RKO (cell line): ENCODE measurements around the gene UBAP1.
"Not testable (repeated sequence)": the region's sequence is repeated elsewhere in the genome, so short reads cannot be mapped to it uniquely, and the experiment has no call there.

Source experiments
- DNase-seq: peaks from one replicate; pipeline ENCODE4 v3.0.0-alpha.2; 2016; ENCODE audit warnings: low spot score

UBAP1 gene

DNA sequence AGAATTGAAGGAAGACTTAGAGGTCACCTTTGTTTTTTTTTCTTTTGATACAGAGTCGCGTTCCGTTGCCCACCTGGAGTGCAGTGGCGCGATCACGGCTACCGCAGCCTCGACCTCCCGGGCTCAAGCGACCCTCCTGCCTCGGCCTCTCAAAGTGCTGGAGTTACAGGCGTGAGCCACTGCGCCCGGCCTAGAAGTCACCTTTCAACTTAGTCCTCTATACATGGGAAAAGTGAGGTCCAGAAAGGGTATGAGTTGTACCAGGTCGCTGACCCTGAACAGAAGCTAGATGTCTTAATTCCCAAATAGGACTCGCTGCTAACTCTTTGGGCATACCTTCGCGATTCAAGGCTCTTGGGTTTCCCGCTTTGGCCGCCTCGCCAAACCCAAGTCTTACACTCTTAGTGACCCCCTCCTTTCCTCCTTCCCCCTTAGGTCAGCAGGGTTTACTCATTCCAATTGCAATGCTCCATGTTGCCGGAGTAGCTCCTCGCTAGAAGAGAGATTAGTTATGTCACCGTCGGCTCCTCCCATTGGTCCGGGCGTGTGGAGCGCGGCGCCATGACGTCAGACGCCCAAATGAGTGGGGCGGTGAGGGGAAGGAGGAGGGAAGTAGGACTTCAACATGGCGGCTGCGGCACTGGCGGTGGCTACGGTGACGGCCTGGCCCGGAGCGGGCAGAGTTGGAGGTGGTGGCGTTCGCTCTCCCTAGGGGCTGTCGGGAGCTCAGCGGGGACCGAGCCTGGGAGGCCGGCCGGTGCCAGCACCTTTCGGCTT, at the start of gene UBAP1:
Gene UBAP1 (plus strand): TSS at position 608 of the 777 bp plus-strand sequence. CDS start 41,872 bp downstream, outside the sequence.
- DNase-seq, result peak; percentile 99

DNA sequence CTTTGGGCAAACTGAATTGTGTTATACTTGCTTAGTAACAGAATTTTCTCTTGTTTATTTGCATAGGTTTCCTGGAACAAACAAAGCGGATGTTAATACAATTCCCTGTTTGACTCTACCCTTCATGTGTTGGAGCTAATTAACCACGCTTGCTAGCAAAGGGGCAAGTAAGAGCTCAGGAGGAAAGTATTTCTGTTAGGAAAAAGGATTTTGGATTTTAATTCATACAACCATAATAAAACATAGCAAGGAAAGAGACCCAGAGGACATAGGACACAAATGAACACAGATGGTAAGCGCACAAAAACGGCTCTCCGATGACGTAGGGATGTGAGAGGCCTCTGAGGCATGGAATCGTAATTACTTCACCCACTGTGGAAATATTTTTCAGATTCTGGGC, 47.3 kb upstream of the UBAP1 start:
- no peak for DNase-seq

- no peak for DNase-seq
Measured at GRCh38 chr9:34133436-34133949, 45.4 kb upstream of the UBAP1 start.

DNA sequence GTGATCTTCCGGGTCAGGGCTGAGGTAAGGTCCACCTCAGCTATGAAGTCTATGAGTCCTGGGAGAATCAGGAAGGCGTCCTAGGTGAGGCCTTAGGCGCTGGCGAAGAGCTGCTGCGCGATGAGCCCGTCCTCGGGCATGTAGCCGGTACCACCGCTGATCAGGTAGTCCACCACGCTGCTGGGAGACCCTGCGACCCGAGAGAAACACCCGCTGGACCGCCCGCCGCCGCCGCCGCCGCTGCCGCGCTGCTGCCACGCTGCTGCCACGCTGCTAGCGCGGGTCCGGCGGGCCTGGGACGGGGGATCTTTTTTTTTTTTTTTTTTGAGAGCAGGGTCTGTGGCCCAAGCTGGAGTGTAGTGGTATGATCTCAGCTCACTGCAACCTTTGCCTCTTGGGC, 44.3 kb upstream of the UBAP1 start:
- no peak for DNase-seq

- not testable (repeated sequence) for DNase-seq
Measured at GRCh38 chr9:34138644-34139043, 40.2 kb upstream of the UBAP1 start.

- peak; percentile 61 for DNase-seq
Measured at GRCh38 chr9:34139477-34140146, 39.2 kb upstream of the UBAP1 start.

- no peak for DNase-seq
Measured at GRCh38 chr9:34140853-34141252, 38.0 kb upstream of the UBAP1 start.

GRCh38 chr9:34143116-34143515, 35.7 kb upstream of the UBAP1 start:
- no peak for DNase-seq

- peak; percentile 28 for DNase-seq
Measured at GRCh38 chr9:34145165-34145564, 33.7 kb upstream of the UBAP1 start.

DNA sequence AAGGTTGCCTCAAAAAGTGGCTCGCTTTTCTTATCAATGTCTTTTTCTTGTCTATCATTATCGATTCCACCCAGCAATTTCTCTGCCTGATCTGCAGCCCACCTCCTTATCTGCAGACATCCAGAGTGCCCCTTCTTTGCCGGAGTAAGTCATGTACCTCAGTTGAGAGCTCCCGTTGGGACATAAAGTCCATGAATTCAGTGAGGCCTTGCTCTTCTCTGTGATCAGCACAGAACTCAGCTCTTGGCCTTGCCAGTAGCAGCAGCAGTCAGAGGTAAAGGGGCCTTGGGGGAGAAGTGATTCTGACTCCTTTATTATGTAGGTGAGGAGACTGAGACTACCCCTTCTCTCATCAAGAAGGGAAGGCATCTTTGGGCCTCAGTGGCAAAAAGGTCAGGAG, 27.4 kb upstream of the UBAP1 start:
- no peak for DNase-seq

GRCh38 chr9:34154057-34154456, 24.8 kb upstream of the UBAP1 start:
- DNase-seq, result no peak

DNA sequence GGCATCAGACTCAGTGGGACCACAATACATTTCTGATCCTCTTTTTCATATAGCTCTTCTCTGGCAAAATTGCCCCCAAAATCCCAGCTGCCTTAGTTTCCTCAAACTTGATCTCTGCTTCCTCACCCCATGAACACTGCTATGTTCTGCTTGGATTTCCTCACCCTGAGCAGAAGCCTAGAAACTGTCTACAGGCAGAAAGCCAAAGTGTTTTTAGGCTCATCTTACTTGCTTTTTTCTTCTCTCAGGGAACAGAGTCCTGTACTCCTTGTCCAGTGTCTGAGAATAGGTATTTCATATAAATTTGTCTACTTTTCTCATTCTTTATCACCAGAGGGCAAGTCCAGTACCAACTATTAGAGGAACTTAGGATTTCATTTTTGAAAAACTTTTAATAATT, 21.5 kb upstream of the UBAP1 start:
- DNase-seq, result no peak

DNA sequence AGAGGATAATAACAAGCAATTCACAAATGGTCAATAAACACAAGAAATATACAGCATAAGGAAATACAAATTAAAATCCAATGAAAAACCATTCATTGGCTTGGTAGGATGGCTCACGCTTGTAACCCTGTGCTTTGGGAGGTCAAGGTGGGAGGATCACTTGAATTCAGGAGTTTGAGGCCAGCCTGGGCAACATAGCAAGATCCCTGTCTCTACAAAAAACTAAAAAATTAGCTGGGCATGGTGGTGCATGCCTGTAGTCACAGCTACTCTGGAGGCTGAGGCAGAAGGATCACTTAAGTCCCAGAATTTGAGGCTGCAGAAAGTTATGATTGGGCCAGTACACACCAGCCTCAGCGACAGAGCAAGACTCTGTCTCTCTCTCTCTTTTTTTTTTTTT, 20.9 kb upstream of the UBAP1 start:
- no peak for DNase-seq

DNA sequence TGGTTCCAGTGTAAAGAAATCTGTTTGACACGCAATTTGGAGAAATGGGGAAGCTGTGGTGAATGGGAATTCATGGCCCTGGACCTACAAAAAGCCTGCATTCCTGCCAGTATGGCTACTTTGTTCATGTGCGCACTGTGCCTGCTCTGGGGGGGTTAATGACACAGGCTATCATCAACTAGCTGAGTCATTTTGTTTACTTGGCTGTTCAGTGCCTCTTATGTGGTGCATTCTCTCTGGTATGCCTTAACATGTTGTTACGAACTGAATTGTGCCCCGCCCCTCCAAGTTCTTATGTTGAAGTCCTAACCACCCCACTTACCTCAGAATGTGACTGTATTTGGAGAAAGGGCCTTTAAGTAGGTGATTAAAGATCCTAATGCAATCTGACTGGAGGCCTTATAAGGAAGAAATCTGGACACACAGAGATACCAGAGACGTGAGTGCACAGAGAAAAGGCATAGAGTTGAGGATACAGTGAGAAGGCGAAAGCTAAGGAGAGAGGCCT, 20.4 kb upstream of the UBAP1 start:
- DNase-seq, result no peak

DNA sequence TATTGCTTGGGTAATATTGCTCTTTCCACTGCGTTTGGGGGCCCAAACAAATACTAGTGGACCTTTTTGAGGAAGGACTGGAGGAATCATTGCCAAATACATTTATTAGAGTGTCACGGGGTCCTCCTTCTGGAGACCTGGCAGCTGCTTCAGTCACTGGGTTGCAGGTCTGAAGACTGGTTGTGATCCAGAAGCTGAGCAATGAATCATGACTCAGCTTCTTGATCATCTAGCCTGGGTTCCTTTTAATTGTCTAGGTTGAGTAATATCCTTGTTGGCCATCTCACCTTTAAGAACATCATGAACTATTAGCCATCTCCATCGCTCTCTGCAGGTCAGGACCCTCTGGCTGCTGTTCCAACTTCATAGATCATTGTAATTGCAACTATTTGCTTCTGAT, 15.4 kb upstream of the UBAP1 start:
- DNase-seq, result peak; percentile 35

- no peak for DNase-seq
Measured at GRCh38 chr9:34169125-34169524, 9.7 kb upstream of the UBAP1 start.

DNA sequence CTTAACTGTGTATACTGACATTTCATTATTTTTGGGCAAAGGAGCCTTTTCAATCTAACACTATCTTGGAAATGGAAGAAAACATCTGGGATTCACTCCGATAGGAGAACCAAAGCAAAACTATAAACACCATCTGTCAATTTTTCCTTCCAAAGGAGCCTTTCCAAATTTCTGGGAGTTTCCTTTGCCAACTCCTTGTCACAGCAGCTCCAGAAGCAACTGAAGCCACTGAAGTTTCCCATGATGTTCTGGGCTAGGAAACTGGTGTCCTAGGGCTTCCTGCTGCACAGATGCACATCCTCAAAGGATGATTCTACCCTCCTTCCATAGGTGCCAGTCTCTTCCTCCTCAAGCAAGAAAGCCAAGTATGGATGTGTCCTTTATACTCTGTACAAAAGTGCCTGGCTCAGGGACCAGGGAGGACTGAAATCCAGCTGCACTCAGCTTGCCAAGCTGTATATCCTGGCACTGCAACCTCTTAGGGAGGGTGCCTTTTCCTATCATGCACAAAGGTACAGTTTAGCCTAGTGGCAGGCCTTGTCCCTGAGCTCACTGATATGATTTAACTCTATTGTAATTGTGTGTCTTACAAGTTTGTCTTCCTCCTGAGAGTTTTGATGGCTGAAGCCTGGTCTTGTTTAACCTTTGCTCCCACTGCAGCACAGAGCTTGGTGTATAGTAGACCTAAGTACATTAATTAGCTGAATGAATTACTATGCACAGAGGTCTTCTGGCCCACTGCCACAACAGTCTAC, 8.4 kb upstream of the UBAP1 start:
- DNase-seq, result no peak

DNA sequence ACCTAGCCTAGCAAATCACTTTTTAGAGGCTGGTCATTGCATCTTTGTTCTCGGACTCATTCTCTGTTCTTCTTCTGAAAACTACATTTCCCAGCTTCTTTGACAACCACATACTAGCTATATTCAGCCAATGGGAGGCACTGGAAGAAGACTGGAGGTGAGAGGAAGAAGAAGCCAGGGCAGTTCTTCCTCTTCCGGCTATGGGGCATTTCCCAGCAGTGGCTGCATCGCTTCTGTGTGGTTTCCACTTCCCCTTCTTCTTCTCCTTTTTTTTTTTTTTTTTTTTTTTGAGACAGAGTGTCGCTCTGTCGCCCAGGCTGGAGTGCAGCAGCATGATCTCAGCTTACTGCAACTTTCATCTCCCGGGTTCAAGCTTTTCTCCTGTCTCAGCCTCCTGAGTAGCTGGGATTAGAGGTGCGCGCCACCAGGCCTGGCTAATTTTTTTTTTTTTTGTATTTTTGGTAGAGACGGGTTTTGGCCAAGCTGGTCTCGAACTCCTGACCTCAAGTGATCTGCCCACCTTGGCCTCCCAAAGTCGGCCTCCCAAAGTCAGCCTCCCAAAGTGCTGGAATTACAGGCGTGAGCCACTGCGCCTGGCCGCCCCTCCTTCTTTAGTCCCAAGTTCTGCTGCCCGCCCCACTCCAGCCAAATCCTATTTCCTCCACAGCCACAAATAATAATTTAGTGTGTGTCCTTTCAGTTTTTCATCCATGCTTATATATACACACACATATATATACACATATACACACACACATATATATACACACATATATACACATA, 6.9 kb upstream of the UBAP1 start:
- DNase-seq, result no peak

DNA sequence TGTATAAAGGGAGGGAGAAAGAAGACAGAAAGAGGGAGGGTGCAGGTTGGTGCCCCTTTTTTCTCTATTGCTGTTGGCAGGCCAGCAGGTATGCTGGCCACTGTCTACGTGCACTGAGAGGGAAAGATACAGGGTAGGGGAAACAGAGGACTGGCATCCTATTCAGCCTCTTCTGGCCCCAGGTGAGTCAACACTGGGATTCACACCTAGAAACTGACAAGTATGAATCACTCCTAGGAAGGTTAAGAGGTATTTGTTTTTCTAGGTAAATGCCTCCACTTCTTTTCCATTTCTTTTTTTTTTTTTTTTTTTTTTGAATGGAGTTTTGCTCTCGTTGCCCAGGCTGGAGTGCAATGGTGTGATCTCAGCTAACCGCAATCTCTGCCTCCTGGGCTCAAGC, 2.8 kb upstream of the UBAP1 start:
- no peak for DNase-seq

DNA sequence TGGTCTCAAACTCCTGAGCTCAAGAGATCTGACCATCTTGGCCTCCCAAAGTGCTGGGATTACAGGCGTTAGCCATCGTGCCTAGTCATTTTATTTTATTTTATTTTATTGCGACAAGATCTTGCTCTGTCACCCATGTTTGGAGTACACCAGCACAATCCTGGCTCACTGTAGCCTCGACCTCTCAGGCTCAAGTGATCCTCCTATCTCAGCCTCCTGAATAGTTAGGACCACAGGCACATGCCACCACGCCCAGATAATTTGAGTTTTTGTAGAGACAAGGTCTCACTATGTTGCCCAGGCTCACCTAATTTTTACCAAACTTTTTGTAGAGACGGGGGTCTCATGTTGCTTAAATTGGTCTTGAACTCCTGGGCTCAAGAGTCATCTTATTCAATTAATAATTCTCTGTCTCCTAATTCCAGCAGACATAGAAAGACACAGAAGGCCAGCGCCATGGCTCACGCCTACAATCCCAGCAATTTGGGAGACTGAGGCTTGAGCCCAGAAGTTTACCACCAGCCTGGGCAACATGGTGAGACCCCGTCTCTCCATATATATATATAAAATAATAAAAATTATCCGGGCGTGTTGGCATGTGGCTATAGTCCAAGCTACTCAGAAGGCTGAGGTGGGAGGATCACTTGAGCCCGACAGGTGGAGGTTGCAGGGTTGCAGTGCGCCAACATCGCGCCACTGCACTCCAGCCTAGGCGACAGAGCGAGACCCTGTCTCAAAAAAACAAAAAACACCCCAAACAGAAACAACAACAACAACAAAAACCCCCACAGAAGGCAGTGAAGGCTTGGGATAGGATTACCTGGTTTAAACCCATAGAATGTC, 1.0 kb upstream of the UBAP1 start:
- DNase-seq, result no peak
